Gastrocnemius medialis (tissue), 4 donors: Measurements from ENCODE around the gene TMEM181.

Source experiments
- CTCF ChIP-seq, 5 experiments: fragments of 450-650 bp in 3 of 5; fragments of 200-600 bp in 2 of 5; sonication (generic) in 2 of 5; IDR thresholded peaks in 4 of 5; conservative IDR thresholded peaks in 1 of 5; 1 replicate in 4 of 5; 2 replicates in 1 of 5; pipeline ENCODE4 v1.5.1; 2016 to 2019; ENCODE audit warnings: antibody characterized with exemption in 5 of 5, mild to moderate bottlenecking in 3 of 5, moderate library complexity in 3 of 5
- POLR2A ChIP-seq, 2 donors: fragments of 450-650 bp; IDR thresholded peaks; one replicate each; pipeline ENCODE4 v1.6.1; 2017; ENCODE audit warnings: antibody characterized with exemption in 2 of 2, mild to moderate bottlenecking in 2 of 2, moderate library complexity in 2 of 2

GRCh38 chr6:158561321-158561884, 1.5 kb downstream of the TMEM181 start:
- TF ChIP-seq POLR2A (IDR thresholded peaks at IDR 0.05) (no peak), CTCF (IDR thresholded peaks at IDR 0.05 in 4 of 5, conservative IDR thresholded peaks at IDR 0.05 in 1 of 5) (no peak)
